GM20431 (cell line): ENCODE results near the gene PBX4.

ENCODE experiments used
- in situ Hi-C: fragments of 300-500 bp; cut with MseI, MboI; formaldehyde crosslinking; loops from one replicate; pipeline ENCODE4 v1.15.0; 2020; ENCODE audit warnings: low sequenced_read_pairs; ENCODE audit not compliant: unreplicated experiment

Gene PBX4

GRCh38 chr19:19515642-19516519, 102.6 kb downstream of the PBX4 start, which contains the start of gene NDUFA13:
Gene NDUFA13, plus strand, starts transcription at chr19:19516225. Its CDS starts 14 bp downstream, at chr19:19516239.
- in situ Hi-C loops, result no loop called here

GRCh38 chr19:19514881-19515641, 103.4 kb downstream of the PBX4 start, which contains the start of gene TSSK6:
Gene TSSK6, minus strand, starts transcription at chr19:19515548. Its CDS starts 121 bp downstream, at chr19:19515427.
- in situ Hi-C loops, result no loop called here

DNA sequence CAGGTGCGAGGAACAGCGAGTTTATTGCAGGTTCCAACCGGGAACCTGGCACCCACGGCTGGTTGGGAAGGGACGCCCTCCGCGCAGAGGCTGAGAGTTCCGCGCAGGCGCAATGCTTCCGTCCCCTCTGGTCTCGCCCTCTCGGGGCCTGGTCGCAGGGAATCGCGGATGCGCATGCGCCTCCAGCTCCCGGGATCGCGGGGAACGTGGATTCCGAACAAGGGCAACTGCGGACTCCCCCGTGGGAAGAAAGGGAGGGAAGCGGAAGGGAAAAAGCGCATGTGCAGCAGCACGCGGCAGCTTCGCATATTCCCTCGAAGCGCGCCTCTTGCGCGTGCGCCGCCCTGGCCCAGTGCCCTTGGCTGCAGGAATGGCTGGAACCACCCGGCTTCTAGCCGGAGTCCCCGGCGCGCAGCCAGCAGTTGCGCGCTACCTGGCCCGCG, 104.3 kb downstream of the PBX4 start:
- in situ Hi-C loops, result no loop called here

DNA sequence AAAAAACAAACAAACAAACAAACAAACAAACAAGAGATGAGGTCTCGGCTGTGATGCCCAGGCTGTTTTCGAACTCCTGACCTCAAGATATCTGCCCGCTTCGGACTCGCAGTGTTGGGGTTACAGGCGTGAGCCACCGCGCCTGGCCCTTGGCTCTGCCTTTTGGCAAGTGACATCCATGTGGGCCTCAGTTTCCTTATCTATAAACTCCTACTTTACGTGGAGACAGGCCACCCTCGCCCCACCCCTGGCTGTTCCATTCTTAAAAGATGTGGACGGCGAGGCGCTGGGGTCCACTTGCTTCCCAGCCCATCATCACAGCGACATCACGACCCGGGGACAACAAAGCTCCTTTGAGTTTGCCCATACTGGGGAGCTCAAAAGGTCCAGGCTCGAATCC, 104.8 kb downstream of the PBX4 start:
- in situ Hi-C loops, result no loop called here
